Endometrial microvascular endothelial cells (primary cell): ENCODE results near the gene SVEP1. TPM values are rescaled to one million over a fixed set of nuclear protein-coding genes. Genes with fewer than 3 reads are reported as not detected.
"Not testable (repeated sequence)": the region's sequence is repeated elsewhere in the genome, so short reads cannot be mapped to it uniquely, and the experiment has no call there.

ENCODE experiments used
- in situ Hi-C: cut with HindIII; loops from 2 replicates; pipeline ENCODE4 v1.10.0; 2017; ENCODE audit warnings: low sequenced_read_pairs, low pct_unique_long_range_greater_than_20kb; ENCODE audit errors: inconsistent ontology term
- total RNA-seq: library from RNA; depleted of rRNA; stranded (reverse); fragments of >200 nt; gene quantifications from one replicate; pipeline ENCODE4 v1.2.3, GENCODE V29; 2015; ENCODE audit errors: inconsistent ontology term

Gene SVEP1
- total RNA-seq, 1 donor from 2014 or later = not detected

DNA sequence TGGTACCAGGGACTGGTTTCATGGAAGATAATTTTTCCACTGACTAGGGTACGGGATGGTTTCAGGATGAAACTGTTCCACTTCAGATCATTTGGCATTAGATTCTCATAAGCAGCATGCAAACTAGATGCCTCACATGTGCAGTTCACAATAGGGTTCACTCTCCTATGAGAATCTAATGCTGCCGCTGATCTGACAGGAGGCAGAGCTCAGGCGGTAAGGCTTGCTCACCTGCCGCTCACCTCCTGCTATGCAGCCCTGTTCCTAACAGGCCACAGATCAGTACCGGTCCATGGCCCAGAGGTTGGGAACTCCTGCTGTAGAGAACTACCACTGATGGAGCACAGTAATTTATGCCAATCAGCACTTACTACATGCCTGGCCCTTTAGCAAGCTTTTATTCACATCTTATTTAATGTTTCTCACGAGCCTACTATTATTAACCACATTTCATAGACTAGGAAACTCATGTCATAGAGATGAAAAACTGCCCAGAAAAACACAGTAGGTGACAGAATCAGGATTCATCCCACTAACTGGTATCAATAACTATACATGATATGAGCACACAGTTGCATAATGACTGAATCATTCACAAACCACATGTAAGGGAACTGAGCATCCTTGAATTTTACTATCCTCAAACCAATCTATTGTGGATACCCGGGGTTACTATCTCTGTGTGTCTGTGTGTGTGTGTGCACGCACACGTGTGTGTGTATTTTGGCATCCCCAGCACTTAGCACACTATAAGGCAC is 46.5 kb downstream of the SVEP1 start:
- in situ Hi-C loops = no loop called here

DNA sequence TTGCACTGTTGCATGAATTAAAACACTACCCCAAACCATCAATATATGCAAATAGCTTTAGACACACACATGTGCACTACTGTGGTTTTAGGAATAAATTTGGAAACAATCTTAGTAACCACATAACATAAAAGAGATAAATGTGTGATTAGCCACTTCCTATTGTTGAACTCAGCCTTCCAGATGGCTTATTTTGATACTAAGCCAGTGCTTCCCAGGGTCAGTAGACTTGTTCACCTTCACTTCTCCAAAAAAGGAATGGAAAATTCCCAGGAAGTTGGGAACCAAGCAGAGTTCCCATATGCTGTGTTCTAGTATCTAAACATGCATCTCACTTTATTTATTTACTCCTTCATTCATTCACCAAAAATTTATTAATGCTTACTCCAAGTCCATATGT is 47.8 kb downstream of the SVEP1 start:
- in situ Hi-C loops = no loop called here

DNA sequence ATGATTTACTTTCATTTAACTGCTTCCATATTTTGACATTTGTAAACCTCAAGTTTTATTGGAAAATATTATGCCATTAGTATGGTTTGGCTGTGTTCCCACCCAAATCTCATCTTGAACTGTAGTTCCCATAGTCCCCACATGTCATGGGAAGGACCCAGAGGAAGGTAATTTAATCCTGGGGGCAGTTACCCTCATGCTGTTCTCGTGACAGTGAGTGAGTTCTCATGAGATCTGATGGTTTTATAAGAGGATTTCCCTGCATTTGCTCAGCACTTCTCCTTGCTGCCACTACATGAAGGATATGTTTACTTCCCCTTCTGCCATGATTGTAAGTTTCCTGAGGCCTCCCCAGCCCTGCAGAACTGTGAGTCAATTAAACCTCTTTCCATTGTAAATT is 48.3 kb downstream of the SVEP1 start:
- in situ Hi-C loops = not testable (repeated sequence)

DNA sequence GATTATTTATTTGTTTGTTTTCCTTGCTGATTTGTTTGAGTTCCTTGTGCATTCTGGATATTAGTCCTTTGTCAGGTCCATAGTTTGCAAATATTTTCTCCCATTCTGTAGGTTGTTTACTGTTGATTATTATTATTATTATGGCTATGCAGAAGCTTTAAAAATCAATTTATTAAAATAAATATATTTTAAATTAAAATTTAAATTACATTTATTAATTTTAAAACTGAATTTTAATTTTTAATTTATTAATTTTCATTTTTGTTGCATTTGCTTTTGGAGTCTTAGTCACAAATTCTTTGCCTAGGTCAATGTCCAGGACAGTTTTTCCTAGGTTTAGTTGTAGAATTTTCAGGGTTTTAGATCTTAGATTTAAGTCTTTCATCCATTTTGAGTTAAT is 50.9 kb downstream of the SVEP1 start:
- in situ Hi-C loops = no loop called here

- in situ Hi-C loops = no loop called here
Measured at GRCh38 chr9:110526426-110526825, 53.1 kb downstream of the SVEP1 start.

- in situ Hi-C loops = no loop called here
Measured at GRCh38 chr9:110521206-110521605, 58.3 kb downstream of the SVEP1 start.

DNA sequence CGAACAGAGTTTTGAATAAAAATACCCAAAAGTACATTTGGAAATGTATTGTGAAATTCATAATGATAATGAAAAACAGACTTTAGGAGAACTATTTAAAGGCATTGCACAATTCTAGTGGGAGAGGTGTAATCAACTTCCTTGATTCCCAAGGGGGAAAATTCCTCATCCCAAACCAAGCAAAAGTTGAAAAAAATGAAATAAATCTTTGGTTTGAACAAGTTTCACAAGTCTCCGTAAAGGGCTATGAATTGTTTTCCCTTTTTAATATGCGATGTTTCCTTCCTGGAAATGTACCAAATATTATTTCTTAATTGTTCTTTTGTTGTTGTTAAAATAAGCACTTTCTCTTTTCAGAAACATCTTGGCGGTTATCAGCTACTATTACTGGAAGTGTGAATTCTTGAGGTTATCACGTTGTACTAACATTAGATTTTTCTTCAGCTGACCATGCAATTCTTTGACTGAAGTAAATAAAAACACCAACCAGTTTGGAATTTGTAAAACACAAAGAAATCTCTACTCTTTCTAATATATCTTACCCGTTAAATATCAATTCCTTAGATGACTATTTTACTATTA is 59.3 kb downstream of the SVEP1 start:
- in situ Hi-C loops = no loop called here

DNA sequence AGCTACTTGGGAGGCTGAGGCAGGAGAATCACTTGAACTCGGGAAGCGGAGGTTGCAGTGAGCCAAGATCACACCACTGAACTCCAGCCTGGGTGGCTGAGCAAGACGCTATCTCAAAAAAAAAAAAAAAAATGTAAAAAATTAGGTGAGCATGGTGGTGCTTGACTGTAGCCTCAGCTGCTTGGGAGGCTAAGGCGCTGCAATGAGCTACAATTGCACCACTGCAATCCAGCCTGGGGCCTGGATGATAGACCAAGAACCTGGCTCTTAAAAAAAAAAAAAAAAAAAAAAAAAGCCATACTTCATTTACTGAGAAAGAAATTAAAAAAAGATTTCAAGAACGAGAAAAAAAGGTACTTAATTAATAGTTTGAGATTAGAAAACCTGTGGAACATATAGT is 62.1 kb downstream of the SVEP1 start:
- in situ Hi-C loops = no loop called here

- in situ Hi-C loops = no loop called here
Measured at GRCh38 chr9:110514897-110515296, 64.6 kb downstream of the SVEP1 start.

- in situ Hi-C loops = no loop called here
Measured at GRCh38 chr9:110512817-110513216, 66.7 kb downstream of the SVEP1 start.

DNA sequence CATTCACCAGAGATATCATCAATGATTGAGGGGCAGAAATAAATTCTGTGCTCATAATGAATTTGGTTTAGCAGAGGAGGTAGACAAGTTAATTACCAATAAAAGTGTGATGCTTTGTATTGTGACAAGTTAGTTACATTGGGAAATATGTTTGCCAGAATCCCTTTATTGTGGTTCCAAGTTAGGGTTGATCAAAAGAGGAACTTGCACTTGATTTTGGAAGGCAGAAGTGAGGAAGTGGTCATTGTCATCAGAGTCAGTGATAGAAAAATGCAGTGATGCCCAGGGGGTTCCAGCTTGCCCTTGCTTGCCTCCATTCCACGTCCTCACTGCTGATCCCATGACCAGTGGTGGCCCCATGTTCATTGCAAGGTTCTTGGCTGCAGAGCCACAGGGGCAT is 69.7 kb downstream of the SVEP1 start:
- in situ Hi-C loops = no loop called here

DNA sequence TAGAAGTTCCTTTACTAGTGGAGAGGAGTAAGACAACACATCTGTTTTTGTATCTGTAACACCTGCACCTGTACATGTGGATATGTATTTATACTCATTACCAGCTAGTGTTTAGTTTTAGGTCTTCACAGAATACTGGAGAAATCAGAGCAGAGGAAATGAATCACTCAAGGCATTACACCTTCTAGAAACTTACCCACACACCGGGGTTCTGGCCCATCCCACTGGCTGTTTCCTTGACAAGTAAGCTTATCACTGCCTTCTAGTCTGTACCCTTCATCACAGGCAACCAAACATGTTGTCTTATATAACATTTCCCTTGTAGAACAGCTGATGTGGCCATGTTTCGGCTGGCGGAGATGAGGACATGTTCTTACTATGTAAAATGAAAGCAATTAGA is 76.7 kb downstream of the SVEP1 start:
- in situ Hi-C loops = no loop called here

DNA sequence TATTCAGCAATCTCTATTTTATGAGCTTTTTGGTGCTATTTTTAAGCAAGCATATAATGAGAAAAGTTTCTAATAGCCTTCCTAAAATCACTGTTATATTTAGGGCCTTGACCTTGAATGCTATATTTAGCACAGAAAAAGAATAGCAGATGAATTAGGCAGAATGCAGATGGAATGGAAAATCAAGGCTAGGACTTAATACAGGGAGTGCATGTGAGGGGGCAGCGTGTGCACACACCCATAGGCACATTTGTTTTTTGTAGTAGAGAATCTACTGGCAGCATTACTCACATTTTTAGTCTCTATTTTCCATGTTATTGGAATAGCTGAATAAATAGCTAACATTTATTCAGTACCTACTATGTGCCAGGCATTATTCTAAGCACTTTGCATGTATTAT is 79.9 kb downstream of the SVEP1 start:
- in situ Hi-C loops = no loop called here

DNA sequence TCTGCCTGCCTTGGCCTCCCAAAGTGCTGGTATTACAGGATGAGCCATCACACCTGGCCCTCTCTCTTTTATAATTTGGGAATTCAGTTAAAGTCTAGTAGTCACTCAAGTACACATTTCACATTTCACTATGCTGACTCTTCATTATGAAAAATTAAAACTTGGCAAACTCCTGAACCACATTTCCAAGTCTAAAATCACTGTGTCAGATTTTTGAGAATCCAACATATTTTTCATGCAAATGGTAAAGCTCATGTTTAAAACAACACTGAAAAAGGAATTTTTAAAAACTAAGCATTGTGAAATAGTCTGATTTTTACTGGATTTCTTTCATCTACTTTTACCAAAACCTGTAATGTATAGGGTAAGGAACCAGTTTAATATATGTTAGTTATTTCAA is 92.3 kb downstream of the SVEP1 start:
- in situ Hi-C loops = no loop called here

GRCh38 chr9:110486218-110486617 is 93.3 kb downstream of the SVEP1 start:
- in situ Hi-C loops = no loop called here

GRCh38 chr9:110479481-110479880 is 100.1 kb downstream of the SVEP1 start:
- in situ Hi-C loops = no loop called here

DNA sequence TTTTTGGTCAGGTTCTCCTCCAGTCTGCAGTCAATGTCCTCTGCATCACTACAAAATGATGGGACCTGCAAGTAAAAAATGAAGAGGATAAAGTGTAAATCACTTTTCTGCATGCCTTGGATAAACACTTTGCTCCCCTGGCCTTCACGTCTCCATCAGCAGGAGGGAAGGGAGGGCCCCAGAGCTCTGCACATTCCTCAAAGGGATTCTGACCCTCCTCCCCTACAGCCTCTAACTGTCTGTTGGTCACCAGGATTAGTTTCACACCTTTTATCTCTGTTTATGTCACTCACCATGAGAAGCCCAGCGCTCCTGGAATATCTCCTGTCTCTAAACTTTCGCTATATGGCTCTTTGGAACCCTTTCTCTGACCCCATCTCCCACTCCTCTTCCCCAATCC is 103.3 kb downstream of the SVEP1 start:
- in situ Hi-C loops = no loop called here

GRCh38 chr9:110472111-110472510 is 107.4 kb downstream of the SVEP1 start:
- in situ Hi-C loops = no loop called here

- in situ Hi-C loops = no loop called here
Measured at GRCh38 chr9:110468950-110469349, 110.6 kb downstream of the SVEP1 start.

DNA sequence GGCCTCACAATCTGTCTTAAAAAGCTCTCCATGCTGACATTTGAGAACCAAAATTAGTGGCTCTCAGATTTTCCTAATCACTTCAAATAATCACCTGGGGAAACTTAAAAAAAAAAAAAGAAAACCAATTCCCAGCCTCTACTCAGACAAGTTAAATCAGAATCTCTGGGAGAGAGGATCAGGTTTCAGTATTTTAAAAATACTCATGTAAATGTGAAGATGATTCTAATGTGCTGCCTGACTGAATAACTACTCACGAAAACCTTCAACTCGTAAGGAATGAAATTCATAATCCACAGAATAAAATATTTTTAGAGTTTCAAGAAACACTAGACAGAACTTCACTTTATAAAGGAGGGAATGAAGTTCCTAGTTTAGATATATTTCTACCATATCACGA is 114.4 kb downstream of the SVEP1 start:
- in situ Hi-C loops = no loop called here

- in situ Hi-C loops = no loop called here
Measured at GRCh38 chr9:110464321-110464720, 115.2 kb downstream of the SVEP1 start.
